Activated CD4-positive, alpha-beta T cell treated with anti-CD3 and anti-CD28 coated beads, Interleukin-2, Interleukin-6, amounts not matched to agents 100 ng/mL and 50 ng/mL, durations not matched to agents 16 hours and 8 hours (primary cell): ENCODE results near the gene MIDN.
"Not testable (repeated sequence)": the region's sequence is repeated elsewhere in the genome, so short reads cannot be mapped to it uniquely, and the experiment has no call there.

Experiments used
- DNase-seq: peaks from one replicate; pipeline ENCODE4 v3.0.0-alpha.2; 2020

The MIDN gene

DNA sequence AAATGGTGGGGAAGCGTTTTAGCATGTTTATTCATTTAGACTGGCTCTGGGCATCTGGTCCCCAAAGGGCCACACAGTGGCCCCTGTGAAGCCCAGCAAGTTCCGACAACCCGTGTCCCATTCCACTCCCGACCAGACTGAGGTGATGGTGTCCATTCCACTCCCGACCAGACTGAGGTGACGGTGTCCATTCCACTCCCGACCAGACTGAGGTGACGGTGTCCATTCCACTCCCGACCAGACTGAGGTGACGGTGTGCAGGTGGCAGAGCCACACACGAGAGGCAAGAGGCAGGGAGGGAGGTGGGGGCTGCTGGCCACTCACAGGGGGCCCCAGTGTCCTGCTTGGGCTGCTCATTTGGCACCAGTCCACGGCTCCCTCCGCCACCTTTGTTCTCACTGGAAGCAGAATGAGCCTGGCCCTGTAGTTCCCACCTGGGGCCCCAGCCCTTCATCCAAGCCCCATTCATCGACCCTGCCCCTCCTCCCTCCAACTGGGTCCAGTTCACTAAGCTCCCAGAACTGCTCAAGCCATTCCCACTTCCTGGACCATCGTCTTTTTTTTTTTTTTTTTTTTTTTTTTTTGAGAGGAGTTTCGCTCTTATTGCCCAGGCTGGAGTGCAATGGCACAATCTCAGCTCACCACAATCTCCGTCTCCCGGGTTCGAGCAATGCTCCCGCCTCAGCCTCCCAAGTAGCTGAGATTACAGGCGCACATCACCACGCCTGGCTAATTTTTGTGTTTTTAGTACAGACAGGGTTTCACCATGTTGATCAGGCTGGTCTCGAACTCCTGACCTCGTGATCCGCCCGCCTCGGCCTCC lies 1.9 kb upstream of the MIDN start:
- not testable (repeated sequence) for DNase-seq

DNA sequence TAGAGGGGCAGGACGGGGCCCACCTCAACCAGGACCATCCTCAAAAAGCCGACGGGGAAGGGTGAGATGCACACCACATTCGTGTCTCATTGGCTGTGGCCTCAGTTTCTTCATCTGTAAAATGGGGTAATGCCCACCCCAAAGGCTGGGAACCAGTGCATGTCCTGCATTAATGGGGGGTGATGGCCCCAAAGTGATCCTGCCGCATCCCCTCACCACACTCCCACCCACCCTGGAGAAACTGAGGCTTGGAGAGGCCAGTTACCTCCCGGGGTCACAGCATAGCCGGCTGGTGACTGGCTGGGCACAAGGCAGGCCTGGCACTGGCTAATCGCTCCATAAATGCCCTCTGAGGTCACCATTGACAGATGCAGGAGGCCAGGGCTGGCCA lies 640 bp upstream of the MIDN start:
- no peak for DNase-seq

GRCh38 chr19:1248786-1249297 lies 459 bp downstream of the MIDN start:
- peak; percentile 81 for DNase-seq

GRCh38 chr19:1249298-1249989 lies 1.1 kb downstream of the MIDN start:
- DNase-seq = peak; percentile 96

DNA sequence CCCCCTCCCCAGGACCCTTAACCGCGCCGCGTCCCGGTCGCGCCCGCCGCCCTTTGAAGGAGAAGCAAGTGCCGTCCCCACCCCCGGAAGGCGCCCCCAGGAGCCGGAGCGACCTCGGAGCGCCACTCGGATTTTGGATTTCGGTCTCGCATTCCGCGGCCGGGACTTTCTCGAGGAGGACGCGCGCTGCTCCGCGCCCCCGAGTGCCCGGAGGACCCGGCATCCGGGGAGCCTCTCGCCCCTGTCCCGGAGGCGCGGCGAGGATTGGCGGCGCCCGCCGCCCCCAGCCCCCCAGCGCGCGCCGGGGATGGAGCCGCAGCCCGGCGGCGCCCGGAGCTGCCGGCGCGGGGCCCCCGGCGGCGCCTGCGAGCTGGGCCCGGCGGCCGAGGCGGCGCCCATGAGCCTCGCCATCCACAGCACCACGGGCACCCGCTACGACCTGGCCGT lies 1.6 kb downstream of the MIDN start:
- no peak for DNase-seq

GRCh38 chr19:1250437-1251260 lies 2.3 kb downstream of the MIDN start:
- peak; percentile 46 for DNase-seq

GRCh38 chr19:1251330-1252220 lies 3.2 kb downstream of the MIDN start:
- peak; percentile 75 for DNase-seq

GRCh38 chr19:1252221-1252820 lies 3.9 kb downstream of the MIDN start:
- DNase-seq = peak; percentile 77

GRCh38 chr19:1252821-1253513 lies 4.6 kb downstream of the MIDN start:
- peak; percentile 89 for DNase-seq

DNA sequence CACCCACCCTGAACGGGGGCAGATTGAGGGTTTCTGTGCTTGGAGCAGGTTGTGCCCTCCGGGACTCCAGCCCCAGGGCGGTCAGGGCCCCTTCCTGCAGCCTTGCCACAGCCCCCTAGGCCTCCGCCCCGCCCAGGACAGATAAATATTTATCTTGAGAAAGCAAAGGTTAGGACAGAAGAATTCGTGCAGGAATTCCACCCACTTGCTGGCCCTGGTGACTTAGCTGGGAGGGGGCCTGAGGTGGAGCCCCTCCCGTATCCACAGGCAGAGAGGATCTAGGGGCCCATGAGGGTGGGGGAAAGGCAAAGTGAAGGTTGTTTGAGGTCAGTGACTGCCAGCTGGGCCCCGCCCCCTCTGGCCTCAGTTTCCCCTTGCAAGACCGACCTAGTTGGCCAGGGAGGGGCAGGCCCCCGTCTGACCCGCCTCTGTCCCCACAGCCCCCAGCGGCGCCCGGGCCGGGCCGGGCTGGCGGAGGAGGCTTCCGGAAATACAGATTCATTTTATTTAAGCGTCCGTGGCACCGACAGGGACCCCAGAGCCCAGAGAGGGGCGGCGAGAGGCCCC lies 5.2 kb downstream of the MIDN start:
- DNase-seq = no peak

DNA sequence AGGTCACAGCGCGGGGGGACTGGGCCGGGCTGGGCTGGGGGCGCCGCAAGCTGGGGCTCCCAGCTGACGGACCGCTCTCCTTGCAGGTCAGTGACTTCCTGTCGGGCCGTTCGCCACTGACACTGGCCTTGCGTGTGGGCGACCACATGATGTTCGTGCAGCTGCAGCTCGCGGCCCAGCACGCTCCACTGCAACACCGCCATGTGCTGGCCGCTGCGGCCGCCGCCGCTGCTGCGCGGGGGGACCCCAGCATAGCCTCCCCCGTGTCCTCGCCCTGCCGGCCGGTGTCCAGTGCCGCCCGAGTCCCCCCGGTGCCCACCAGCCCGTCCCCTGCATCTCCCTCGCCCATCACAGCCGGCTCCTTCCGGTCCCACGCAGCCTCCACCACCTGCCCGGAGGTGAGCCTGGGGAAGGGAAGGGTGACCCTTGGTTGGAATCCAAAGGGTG lies 5.7 kb downstream of the MIDN start:
- no peak for DNase-seq

- no peak for DNase-seq
Observed at GRCh38 chr19:1254530-1255185, 6.3 kb downstream of the MIDN start.

DNA sequence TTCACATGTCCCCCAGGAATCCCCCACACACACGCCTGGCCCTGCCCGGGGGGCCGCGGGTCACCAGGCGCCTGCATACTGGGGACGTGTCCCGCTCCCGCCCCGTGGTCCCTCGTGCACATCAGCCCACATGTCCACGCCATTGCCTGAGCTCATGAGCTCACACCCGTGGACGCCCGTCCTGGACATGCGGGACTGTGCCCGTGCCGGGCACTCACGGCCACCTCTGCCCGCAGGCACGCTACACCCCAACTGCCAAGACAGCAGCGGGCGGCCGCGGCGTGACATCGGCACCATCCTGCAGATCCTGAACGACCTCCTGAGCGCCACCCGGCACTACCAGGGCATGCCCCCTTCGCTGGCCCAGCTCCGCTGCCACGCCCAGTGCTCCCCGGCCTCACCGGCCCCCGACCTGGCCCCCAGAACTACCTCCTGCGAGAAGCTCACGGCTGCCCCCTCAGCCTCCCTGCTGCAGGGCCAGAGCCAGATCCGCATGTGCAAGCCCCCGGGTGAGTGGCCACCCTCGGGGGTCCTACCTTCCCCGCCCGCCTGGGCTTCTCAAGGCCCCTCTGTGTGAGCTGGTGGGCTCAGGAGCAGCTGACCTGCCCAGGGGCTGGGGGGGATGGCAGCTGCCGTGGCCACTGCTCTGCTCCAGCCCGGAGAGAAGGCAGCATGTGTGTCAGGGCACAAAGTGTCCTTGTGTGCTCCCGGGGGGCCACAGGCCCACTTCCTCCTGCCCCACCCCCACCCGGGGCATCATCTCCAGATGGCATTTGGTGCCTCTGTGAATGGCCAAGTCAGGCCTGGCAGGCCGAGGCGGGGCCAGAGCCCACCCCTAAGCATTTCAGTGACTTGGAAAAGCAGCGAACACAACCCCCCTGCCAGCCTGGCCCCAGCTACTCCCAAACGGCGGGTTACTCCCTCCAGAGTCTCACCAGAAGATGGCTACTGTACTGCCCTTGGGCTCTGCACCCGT lies 7.1 kb downstream of the MIDN start:
- no peak for DNase-seq

DNA sequence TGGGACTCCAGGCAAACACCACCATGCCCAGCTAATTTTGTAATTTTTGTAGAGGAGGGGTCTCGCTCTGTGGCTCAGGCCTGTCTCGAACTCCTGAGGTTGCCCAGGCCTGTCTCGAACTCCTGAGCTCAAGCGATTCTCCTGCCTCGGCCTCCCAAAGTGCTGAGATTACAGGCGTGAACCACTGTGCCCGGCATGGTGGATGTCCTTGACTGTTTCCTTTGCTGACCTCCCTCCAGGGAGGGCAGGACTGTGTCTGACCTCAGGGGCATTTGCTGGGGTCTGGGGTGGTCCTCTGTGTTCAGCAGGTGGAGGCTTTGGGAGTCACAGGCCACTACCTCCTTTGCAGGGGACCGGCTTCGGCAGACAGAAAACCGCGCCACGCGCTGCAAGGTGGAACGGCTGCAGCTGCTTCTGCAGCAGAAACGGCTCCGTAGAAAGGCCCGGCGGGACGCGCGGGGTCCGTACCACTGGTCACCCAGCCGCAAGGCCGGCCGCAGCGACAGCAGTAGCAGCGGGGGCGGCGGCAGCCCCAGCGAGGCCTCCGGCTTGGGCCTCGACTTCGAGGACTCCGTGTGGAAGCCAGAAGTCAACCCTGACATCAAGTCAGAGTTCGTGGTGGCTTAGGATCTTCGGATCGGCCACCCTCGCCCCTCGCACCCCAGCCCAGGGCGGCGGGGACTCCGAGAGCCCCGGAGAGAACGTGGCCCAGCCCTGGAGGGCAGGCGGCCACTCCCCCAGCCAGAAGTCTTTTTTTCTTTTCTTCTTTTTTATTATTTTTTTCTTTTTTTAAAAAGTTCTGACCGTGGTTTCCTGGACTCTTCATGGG lies 8.5 kb downstream of the MIDN start:
- DNase-seq = no peak

- no peak for DNase-seq
Observed at GRCh38 chr19:1257475-1258162, 9.2 kb downstream of the MIDN start.

DNA sequence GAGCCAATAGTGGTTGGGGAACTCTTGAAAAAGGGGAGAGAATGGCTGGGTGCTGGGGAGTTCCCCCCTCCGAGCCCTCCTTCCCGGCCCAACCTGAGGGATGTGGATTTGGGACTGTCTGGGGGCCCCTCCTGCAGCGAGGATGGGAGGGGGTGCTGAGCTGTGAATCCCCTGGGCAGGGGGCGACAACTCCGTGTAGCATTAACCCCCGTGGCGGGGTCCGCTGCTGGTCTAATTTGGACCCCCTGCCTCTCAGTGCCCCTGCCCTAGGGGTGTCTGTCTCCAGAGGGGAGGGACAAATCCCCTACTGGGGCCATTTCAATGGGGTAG lies 9.7 kb downstream of the MIDN start:
- no peak for DNase-seq

GRCh38 chr19:1258707-1259205 lies 10.4 kb downstream of the MIDN start:
- no peak for DNase-seq
